Esophagus muscularis mucosa (tissue), 4 donors: Measurements from ENCODE around the gene PDGFA.

Source experiments
- CTCF ChIP-seq, 3 experiments: fragments of 200-600 bp in 2 of 3; fragments of 450-650 bp in 1 of 3; sonication (generic) in 2 of 3; IDR thresholded peaks; one replicate each; pipeline ENCODE4 v1.5.1; 2017 to 2019; ENCODE audit warnings: antibody characterized with exemption in 3 of 3, mild to moderate bottlenecking in 2 of 3, moderate library complexity in 1 of 3
- EP300 ChIP-seq: sonication (generic); formaldehyde crosslinking; IDR thresholded peaks from one replicate; pipeline ENCODE4 v1.6.1; 2017; ENCODE audit warnings: antibody characterized with exemption
- POLR2A ChIP-seq: fragments of 450-650 bp; IDR thresholded peaks from one replicate; pipeline ENCODE4 v1.6.1; 2017; ENCODE audit warnings: antibody characterized with exemption, moderate library complexity, mild to moderate bottlenecking, low read depth
- POLR2AphosphoS5 ChIP-seq, 2 donors: sonication (generic); formaldehyde crosslinking; IDR thresholded peaks; one replicate each; pipeline ENCODE4 v1.6.1; 2017; ENCODE audit warnings: antibody characterized with exemption in 2 of 2

GRCh38 chr7:539731-540411 is 20.2 kb upstream of the PDGFA start:
- TF ChIP-seq CTCF (IDR thresholded peaks at IDR 0.05) = no peak
- no peak for TF ChIP-seq POLR2A
- no peak for TF ChIP-seq EP300
- no peak for TF ChIP-seq POLR2AphosphoS5 (IDR thresholded peaks at IDR 0.05)
